PFSK-1 (cell line): ENCODE data around the gene LMNTD2.

Experiments used
- FOXP2 ChIP-seq: optimal IDR thresholded peaks from 2 replicates; pipeline ENCODE3; 2011; ENCODE audit warnings: borderline replicate concordance, control low read depth, inconsistent platforms; ENCODE audit not compliant: insufficient read depth; ENCODE audit errors: extremely low read length, extremely low read depth
- POLR2AphosphoS5 ChIP-seq: IDR thresholded peaks from 2 replicates; pipeline ENCODE4 v1.6.1; 2012; ENCODE audit warnings: low read depth, mild to moderate bottlenecking, control low read depth, low read length, moderate library complexity
- REST ChIP-seq, 2 experiments: IDR thresholded peaks; 2 replicates each; pipeline versions ENCODE4 v1.6.1 to v1.8.0; 2011 to 2012; ENCODE audit warnings: low read depth in 2 of 2, low read length in 2 of 2, control low read depth in 1 of 2, inconsistent platforms in 1 of 2, mild to moderate bottlenecking in 1 of 2, moderate library complexity in 1 of 2; ENCODE audit not compliant: insufficient read depth in 1 of 2
- SIN3A ChIP-seq: IDR thresholded peaks from 2 replicates; pipeline ENCODE4 v1.6.1; 2012; ENCODE audit warnings: mild to moderate bottlenecking, low read length, moderate library complexity, borderline replicate concordance; ENCODE audit not compliant: insufficient read depth
- TAF1 ChIP-seq: IDR thresholded peaks from 2 replicates; pipeline ENCODE4 v1.6.1; 2012; ENCODE audit warnings: low read length, control low read depth, borderline replicate concordance; ENCODE audit not compliant: insufficient read depth

LMNTD2 gene

DNA sequence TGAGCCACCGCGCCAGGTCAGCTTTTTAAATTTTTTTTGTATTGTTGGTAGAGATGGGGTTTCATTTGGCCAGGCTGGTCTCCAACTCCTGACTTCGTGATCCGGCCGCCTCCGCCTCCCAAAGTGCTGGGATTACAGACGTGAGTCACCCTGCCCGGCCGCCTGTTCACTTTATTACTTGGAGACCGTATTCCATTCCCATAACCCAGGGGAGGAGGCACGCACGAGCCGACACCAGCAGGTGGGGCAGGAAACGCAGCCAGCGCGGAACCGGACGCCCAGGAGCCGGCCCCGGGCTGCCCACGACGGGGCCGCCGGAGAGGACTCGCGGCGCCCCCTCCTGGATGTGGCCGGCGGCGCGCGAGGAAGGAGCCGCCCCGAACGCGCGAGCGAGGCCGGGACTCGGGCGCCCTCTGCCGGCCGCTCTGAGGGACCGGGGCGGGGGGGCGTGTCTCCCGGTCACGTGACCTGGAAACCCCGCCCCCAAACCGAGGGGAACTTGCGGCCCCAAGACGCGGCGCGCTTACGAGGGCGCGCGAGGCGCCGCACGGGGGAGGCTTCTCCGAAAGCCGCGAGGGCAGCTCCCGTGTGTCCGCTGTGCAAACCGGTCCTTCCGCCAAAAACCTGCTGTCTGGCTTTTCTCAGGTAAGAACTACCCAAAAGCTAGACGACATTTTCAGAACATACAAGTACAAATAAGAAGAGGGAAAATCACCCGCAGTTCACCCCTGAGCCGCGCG lies 41.9 kb downstream of the LMNTD2 start:
- peak; percentile 18; the same call in 1 of the 2 replicates for TF ChIP-seq SIN3A
- no peak for TF ChIP-seq POLR2AphosphoS5
- peak; percentile 89 for TF ChIP-seq FOXP2
- no peak for TF ChIP-seq REST (IDR thresholded peaks at IDR 0.05; ENCODE audit: insufficient read depth in 1 of 2, low read depth in 2 of 2, low read length in 2 of 2)

GRCh38 chr11:516400-516799 lies 44.1 kb downstream of the LMNTD2 start:
- no peak for TF ChIP-seq FOXP2

GRCh38 chr11:515131-515530 lies 45.4 kb downstream of the LMNTD2 start:
- no peak for TF ChIP-seq FOXP2
- TF ChIP-seq SIN3A, result no peak
- no peak for TF ChIP-seq REST (IDR thresholded peaks at IDR 0.05; ENCODE audit: insufficient read depth in 1 of 2, low read depth in 2 of 2, low read length in 2 of 2)
- TF ChIP-seq TAF1, result no peak
- no peak for TF ChIP-seq POLR2AphosphoS5

- no peak for TF ChIP-seq REST (IDR thresholded peaks at IDR 0.05; ENCODE audit: insufficient read depth in 1 of 2, low read depth in 2 of 2, low read length in 2 of 2)
These were observed 45.9 kb downstream of the LMNTD2 start for GRCh38 chr11:514606-515005.

GRCh38 chr11:512761-513595 lies 47.6 kb downstream of the LMNTD2 start:
- TF ChIP-seq SIN3A (no peak), FOXP2 (no peak), REST (IDR thresholded peaks at IDR 0.05; ENCODE audit: insufficient read depth in 1 of 2, low read depth in 2 of 2, low read length in 2 of 2) (no peak), POLR2AphosphoS5 (no peak), TAF1 (no peak)
